Osteoblast (primary cell): ENCODE data around the gene ACAP3. TPM values are rescaled to one million over a fixed set of nuclear protein-coding genes. Genes with fewer than 3 reads are reported as not detected.

Experiments
- DNase-seq: peaks from one replicate; pipeline ENCODE4 v3.0.0; 2011; ENCODE audit warnings: low spot score, mixed read lengths; ENCODE audit not compliant: insufficient read length; ENCODE audit errors: missing footprints
- H2AFZ ChIP-seq: 2 replicates; pipeline ENCODE4 v1.6.0; 2011; ENCODE audit warnings: mild to moderate bottlenecking, low read length
- H3K27ac ChIP-seq: 2 replicates; pipeline ENCODE4 v1.5.1; 2011; ENCODE audit warnings: mild to moderate bottlenecking, low read depth, low read length, moderate library complexity
- H3K27me3 ChIP-seq: 2 replicates; pipeline ENCODE4 v1.6.0; 2012; ENCODE audit warnings: mild to moderate bottlenecking, control low read depth, inconsistent platforms, low read length, moderate library complexity; ENCODE audit not compliant: insufficient read depth
- H3K36me3 ChIP-seq: 2 replicates; pipeline ENCODE4 v1.5.1; 2011; ENCODE audit warnings: mild to moderate bottlenecking, low read length, control low read depth, moderate library complexity; ENCODE audit not compliant: insufficient read depth
- H3K4me1 ChIP-seq: 2 replicates; pipeline ENCODE4 v1.5.1; 2011; ENCODE audit warnings: mild to moderate bottlenecking, low read length, control low read depth, moderate library complexity; ENCODE audit not compliant: insufficient read depth
- H3K4me2 ChIP-seq: 2 replicates; pipeline ENCODE4 v1.6.0; 2011; ENCODE audit warnings: mild to moderate bottlenecking, low read length; ENCODE audit not compliant: insufficient read depth
- H3K4me3 ChIP-seq: fragments of 200-600 bp; sonication (generic); 3 replicates; pipeline ENCODE4 v1.5.1; 2012; ENCODE audit warnings: mild to moderate bottlenecking, low read length, inconsistent platforms; ENCODE audit not compliant: insufficient read depth
- H3K79me2 ChIP-seq: 2 replicates; pipeline ENCODE4 v1.6.0; 2012; ENCODE audit warnings: mild to moderate bottlenecking, low read length, control low read depth, inconsistent platforms; ENCODE audit not compliant: insufficient read depth
- H3K9me3 ChIP-seq: 2 replicates; pipeline ENCODE4 v1.5.1; 2011; ENCODE audit warnings: low read depth, low read length, control low read depth
- H4K20me1 ChIP-seq: 2 replicates; pipeline ENCODE4 v1.6.0; 2012; ENCODE audit warnings: mild to moderate bottlenecking, low read length, control low read depth; ENCODE audit not compliant: insufficient read depth
- total RNA-seq: library from RNA; depleted of rRNA; stranded (reverse); fragments of >200 nt; gene quantifications from 2 replicates; pipeline ENCODE4 v1.2.3, GENCODE V29; 2012
- TF ChIP-seq, protein P1 (sequence below): IDR thresholded peaks from 2 replicates; pipeline ENCODE4 v1.5.1; 2011; ENCODE audit warnings: mild to moderate bottlenecking, low read depth, low read length, moderate library complexity; ENCODE audit errors: extremely low read depth

Gene ACAP3
- total RNA-seq, 1 donor, result 46.7 TPM

- peaks cover 35% of the 10 kb centered on the region for H3K4me1 ChIP-seq
- H3K79me2 ChIP-seq, result peaks cover 64% of the 10 kb centered on the region
- H3K4me3 ChIP-seq, result peak overlapping the region; percentile 82
- H4K20me1 ChIP-seq, result peaks cover 62% of the 10 kb centered on the region
- DNase-seq, result peak; percentile 96
- no peak overlapping the region for H2AFZ ChIP-seq
- TF ChIP-seq, protein P1, sequence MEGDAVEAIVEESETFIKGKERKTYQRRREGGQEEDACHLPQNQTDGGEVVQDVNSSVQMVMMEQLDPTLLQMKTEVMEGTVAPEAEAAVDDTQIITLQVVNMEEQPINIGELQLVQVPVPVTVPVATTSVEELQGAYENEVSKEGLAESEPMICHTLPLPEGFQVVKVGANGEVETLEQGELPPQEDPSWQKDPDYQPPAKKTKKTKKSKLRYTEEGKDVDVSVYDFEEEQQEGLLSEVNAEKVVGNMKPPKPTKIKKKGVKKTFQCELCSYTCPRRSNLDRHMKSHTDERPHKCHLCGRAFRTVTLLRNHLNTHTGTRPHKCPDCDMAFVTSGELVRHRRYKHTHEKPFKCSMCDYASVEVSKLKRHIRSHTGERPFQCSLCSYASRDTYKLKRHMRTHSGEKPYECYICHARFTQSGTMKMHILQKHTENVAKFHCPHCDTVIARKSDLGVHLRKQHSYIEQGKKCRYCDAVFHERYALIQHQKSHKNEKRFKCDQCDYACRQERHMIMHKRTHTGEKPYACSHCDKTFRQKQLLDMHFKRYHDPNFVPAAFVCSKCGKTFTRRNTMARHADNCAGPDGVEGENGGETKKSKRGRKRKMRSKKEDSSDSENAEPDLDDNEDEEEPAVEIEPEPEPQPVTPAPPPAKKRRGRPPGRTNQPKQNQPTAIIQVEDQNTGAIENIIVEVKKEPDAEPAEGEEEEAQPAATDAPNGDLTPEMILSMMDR, result no peak
- H3K27ac ChIP-seq, result peak overlapping the region; percentile 64
- H3K27me3 ChIP-seq, result no peaks in the 10 kb centered on the region
- H3K9me3 ChIP-seq, result no peaks in the 10 kb centered on the region
- peak overlapping the region; percentile 92 for H3K4me2 ChIP-seq
- H3K36me3 ChIP-seq, result peaks cover 18% of the 10 kb centered on the region
Observed at GRCh38 chr1:1348420-1349255, 40.9 kb upstream of the ACAP3 start.

DNA sequence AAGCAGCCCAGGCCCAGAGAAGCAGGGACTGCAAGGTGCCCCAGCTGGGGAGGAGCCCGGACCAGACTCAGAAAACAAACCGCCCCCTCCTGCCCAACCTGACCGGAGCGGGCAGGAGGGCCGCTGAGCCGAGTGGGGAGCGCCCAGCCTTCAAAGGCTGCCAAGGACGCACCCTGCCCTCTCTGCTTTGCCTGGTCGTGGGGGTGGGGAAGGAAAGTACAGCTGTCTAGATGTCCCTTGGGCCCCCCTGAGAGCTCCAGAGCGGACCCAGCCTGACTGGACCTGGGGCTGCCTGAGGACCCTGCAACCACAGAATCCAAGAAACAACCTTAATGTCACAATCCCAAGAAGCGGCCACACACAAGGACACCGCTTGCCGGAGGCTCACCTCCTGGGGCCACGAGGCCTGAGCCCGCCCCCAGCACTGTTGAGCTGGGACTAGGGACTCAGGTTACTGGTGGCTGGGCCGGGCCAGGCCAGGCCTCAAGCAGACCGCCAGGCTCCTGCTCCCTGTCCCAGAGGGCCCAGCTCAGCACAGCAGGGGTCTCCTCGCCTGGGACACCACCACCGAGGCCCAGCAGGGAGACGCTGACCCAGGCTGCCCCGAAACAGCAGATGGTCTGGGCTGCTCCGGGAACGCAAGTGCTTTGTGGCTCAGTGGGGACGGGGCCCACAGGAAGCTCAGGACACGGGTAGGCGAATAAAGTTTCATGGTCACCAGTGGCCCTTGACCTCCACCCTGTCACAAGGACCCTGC is 40.1 kb upstream of the ACAP3 start:
- H3K79me2 ChIP-seq, result peaks cover 64% of the 10 kb centered on the region
- H4K20me1 ChIP-seq, result peaks cover 57% of the 10 kb centered on the region
- peak overlapping the region; percentile 82 for H3K4me3 ChIP-seq
- peak; percentile 96 for DNase-seq
- H3K27me3 ChIP-seq, result no peaks in the 10 kb centered on the region
- no peaks in the 10 kb centered on the region for H3K9me3 ChIP-seq
- peaks cover 35% of the 10 kb centered on the region for H3K4me1 ChIP-seq
- H3K4me2 ChIP-seq, result peak overlapping the region; percentile 92
- peak overlapping the region; percentile 64 for H3K27ac ChIP-seq
- H2AFZ ChIP-seq, result no peak overlapping the region
- peaks cover 10% of the 10 kb centered on the region for H3K36me3 ChIP-seq
- TF ChIP-seq, protein P1, result no peak

GRCh38 chr1:1347026-1347595 is 39.4 kb upstream of the ACAP3 start:
- H3K27me3 ChIP-seq, result no peaks in the 10 kb centered on the region
- H4K20me1 ChIP-seq, result peaks cover 57% of the 10 kb centered on the region
- H2AFZ ChIP-seq, result no peak overlapping the region
- H3K27ac ChIP-seq, result peak overlapping the region; percentile 37
- H3K9me3 ChIP-seq, result no peaks in the 10 kb centered on the region
- H3K4me2 ChIP-seq, result peak overlapping the region; percentile 92
- peak; percentile 86 for DNase-seq
- TF ChIP-seq, protein P1, result no peak
- H3K36me3 ChIP-seq, result peaks cover 3% of the 10 kb centered on the region
- H3K4me3 ChIP-seq, result peak overlapping the region; percentile 82
- peaks cover 68% of the 10 kb centered on the region for H3K79me2 ChIP-seq
- H3K4me1 ChIP-seq, result peaks cover 35% of the 10 kb centered on the region
